Activated CD4-positive, alpha-beta T cell treated with anti-CD3 and anti-CD28 coated beads for 48 hours (primary cell): ENCODE data around the gene UST.

Experiments used
- DNase-seq: peaks from one replicate; pipeline ENCODE4 v3.0.0-alpha.2; 2020

Gene UST

GRCh38 chr6:148805777-148806176 lies 58.9 kb downstream of the UST start:
- no peak for DNase-seq

- no peak for DNase-seq
Measured at GRCh38 chr6:148807784-148808183, 61.0 kb downstream of the UST start.

- DNase-seq, result no peak
Measured at GRCh38 chr6:148808786-148809304, 62.0 kb downstream of the UST start.

GRCh38 chr6:148811459-148811858 lies 64.6 kb downstream of the UST start:
- no peak for DNase-seq

GRCh38 chr6:148814082-148814790 lies 67.4 kb downstream of the UST start:
- DNase-seq, result no peak

- no peak for DNase-seq
Measured at GRCh38 chr6:148814869-148815268, 68.0 kb downstream of the UST start.

GRCh38 chr6:148816117-148816516 lies 69.3 kb downstream of the UST start:
- no peak for DNase-seq

- DNase-seq, result no peak
Measured at GRCh38 chr6:148817689-148818088, 70.9 kb downstream of the UST start.

- no peak for DNase-seq
Measured at GRCh38 chr6:148818939-148819575, 72.2 kb downstream of the UST start.

- no peak for DNase-seq
Measured at GRCh38 chr6:148819852-148820251, 73.0 kb downstream of the UST start.

GRCh38 chr6:148822819-148823218 lies 76.0 kb downstream of the UST start:
- no peak for DNase-seq

- no peak for DNase-seq
Measured at GRCh38 chr6:148824291-148824690, 77.5 kb downstream of the UST start.

- DNase-seq, result no peak
Measured at GRCh38 chr6:148824960-148825359, 78.1 kb downstream of the UST start.

- no peak for DNase-seq
Measured at GRCh38 chr6:148825492-148825891, 78.7 kb downstream of the UST start.

- no peak for DNase-seq
Measured at GRCh38 chr6:148827416-148828045, 80.7 kb downstream of the UST start.

GRCh38 chr6:148828047-148828446 lies 81.2 kb downstream of the UST start:
- DNase-seq, result no peak

- DNase-seq, result no peak
Measured at GRCh38 chr6:148829415-148830101, 82.7 kb downstream of the UST start.

- no peak for DNase-seq
Measured at GRCh38 chr6:148830614-148831013, 83.8 kb downstream of the UST start.

- DNase-seq, result peak; percentile 34
Measured at GRCh38 chr6:148831064-148831463, 84.2 kb downstream of the UST start.

- no peak for DNase-seq
Measured at GRCh38 chr6:148831531-148831930, 84.7 kb downstream of the UST start.

- peak; percentile 41 for DNase-seq
Measured at GRCh38 chr6:148835920-148836441, 89.2 kb downstream of the UST start.

- DNase-seq, result no peak
Measured at GRCh38 chr6:148836751-148837150, 89.9 kb downstream of the UST start.

GRCh38 chr6:148837941-148838340 lies 91.1 kb downstream of the UST start:
- no peak for DNase-seq
